GM10847 (cell line): Measurements from ENCODE around the gene PIGQ.

Source experiments
- POLR2A ChIP-seq: IDR thresholded peaks from 2 replicates; pipeline ENCODE4 v1.6.1; 2011; ENCODE audit not compliant: insufficient read length; ENCODE audit errors: extremely low read depth

Gene PIGQ

DNA sequence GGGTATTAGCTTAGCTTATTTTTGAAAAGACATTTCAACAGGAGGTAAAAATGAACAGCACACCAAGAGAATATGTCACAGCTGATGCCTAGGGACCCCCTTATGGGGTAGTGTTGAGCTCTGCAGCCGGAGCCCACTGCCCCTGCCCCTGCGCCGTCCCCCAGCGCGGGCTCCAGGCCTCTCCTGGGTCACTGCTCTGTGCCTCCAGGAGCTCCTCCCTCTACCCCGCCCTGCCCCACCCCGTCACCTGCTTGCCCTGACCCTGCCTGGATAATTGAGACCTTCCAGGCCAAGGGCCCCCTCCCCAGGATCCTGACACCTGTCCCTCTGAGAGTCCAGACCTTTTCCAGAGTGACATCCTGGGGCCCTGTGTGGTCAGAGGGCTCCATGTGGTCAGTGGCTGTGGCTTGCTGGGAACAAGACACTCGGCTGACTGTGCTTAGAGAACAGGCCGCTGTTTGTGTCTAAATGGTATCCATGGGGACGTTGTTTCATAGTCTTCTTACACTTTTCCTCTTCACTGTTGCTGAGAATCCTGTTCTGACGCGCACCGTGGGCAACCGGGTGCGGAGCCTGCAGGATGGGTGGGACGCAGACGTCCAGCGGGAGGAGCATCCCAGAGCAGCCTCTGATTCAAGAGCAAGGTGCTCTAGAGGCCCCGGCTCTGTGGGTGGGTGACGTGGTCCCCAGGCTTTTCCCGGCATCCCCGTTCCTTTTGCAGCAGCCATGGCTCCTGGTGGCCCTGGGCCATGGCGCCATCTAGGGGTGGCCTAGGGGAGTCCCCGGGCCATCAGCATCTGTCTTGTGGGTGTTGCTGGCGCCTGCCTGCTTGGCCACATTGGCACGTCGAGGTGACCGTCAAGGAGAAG, 41.0 kb downstream of the PIGQ start:
- no peak for TF ChIP-seq POLR2A

DNA sequence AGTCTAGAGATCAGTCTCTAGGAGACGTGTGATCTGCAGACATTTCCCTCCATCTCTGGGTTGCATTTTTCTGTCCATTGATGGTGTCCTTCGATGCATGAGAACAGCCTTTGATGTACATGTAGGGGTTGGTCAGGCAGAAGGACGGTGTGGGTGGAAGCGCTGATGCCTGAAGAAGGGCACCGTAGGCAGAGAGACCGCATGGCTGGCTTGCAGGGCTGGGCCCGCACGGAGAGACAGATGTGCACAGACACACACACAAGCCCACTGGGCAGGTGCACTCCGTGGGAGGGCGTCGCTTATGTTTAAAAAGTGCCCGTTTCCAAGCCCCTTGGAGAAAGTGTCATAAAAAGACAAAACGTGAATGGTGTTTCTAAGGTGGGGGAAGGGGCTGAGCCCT, 45.4 kb downstream of the PIGQ start:
- TF ChIP-seq POLR2A, result no peak

DNA sequence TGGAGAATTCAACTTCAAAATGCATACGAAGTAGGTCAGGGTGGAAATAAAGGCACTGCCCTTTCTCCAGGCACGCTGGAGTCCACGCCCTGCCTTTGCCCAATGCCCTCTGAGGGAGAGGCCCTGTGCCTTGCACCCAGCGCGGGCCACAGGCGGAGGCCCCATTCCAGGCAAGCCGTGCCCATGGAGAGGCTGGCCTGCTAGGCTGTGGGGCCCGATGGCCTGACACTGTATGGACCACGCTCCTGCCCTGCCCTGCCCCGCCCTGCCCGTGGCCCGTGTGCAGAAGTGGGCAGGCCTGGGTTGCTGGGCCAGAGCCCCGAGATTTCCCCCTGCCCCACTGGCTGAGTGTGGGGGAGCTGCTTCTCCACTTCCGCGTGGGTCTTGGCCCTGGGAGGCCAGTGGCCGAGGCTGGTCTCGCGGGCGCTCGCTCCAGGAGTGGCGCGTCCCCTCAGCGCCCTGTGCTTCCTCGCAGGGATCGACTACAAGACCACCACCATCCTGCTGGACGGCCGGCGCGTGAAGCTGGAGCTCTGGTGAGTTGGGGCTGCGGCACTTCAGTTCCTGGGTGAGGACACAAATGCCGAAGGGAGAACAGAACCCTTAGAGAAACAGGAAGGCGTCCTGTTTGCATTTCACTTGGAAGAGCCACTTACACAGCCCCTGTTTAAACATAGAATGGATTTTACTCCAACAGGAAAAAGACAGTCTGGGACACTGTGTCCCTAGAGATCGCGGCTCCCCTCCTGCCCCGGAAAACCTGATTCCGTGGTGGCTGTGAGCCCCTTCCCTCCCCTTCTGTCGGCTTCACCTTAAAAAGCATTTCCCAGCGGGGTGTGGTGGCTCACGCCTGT, 47.2 kb downstream of the PIGQ start:
- no peak for TF ChIP-seq POLR2A

DNA sequence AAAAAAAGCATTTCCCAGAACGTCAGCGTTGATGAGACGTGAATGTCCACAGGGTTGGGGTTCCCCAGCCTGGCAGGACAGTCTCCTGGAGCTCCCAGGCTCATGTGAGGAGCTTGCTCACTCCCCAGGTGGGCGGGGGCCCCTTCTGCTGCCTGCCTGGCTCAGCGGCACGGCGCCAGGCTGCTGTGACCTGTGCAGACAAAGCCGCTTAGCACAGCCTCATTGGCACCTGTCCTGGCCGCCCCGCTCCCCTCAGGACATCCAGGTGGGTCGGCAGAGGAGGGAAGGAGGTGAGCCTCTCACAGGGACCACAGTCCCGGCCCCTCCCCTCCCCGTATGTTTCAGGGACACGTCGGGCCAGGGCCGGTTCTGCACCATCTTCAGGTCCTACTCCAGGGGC, 48.1 kb downstream of the PIGQ start:
- TF ChIP-seq POLR2A, result no peak

DNA sequence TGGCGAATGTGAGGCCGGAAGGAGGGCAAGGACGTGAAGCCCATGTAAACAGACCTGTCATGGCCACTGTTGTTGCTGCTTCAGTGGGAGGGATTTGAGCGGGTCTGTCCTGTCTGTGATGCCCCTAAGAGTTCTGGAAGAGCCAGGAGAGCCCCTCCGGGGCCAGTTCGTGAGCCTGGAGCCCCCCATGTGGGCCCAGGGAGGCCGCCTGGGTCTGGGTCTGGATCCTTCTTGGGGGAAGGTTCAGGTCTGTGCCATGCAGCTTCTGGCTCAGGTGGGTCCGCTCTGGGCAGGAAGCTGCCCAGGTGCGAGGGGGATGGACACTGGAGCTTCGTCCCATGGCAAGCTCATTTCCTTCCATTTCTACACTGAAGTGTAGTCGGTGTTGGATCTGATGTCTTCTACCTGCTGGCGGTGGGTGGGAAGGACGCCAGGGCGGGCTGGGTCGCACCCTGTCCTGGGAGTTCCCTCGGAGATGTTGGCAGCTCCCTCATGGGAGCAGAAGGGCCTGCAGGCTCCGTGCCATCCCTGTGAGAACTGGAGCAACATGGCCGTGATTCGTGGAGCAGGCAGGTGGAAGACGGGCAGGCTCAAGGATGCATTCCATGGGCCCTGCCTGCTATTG, 49.8 kb downstream of the PIGQ start:
- TF ChIP-seq POLR2A, result no peak

DNA sequence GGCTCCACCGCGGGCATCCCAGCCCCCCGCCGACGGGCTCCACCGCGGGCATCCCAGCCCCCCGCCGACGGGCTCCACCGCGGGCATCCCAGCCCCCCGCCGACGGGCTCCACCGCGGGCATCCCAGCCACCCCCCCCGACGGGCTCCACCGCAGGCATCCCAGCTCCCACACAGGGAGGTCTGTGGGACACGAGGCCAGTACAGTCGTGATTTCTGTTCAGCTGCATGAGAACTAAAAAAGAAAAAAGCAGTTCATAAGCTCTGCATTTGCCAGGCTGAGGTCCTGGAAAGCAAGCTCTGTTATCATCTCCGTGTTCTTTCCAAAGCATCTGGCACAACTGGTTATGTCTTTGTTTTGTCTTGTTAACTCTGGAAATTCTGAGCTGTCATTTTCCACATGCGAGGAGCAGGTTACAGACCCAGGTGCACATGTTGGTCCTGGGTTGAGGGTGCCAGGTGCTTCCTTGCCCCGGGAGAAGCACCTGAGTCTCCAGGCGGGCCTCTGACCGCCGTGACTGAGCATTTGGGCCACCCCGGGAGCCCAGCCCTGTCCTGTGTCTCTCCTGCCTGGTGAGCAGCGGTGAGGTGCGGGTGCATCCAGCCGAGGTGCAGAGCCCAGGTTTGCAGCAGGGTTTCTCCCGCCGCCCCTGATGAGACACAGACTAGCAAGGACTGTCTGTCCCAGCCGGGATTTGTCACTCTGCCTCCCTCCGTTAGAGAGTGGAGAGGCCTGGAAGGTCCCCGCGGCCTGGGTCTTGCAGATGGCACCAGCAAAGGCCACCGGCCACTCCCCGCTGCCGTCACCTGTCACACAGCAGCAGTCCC, 51.1 kb downstream of the PIGQ start:
- TF ChIP-seq POLR2A, result no peak

DNA sequence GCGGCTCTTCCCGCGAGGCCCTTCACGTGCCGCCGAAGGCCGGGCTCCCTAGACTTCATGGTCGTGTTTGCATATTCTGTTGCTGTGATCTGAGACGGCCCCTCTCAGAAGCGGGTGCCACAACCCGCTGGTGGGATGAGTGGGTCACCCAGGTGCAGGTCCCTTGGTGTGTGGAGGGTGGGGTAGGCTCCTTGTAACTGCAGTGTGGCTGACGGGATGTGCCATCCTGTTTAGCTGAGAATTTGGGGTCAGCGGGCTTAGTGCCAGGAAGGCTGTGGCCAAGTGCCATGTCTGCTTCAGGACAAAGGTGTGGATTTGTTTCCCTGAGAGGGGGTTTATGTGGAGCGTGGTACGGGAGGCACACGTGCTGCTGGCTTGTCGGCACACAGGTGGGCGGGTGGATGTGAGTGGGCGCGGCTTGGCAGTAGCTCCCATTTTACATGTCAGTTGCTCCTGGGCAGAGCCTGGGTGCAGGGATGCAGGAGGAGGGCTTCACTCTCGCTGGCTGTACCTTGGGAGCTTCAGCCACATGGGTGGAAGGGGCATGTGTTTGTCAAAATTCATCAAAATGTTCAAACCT, 51.8 kb downstream of the PIGQ start:
- TF ChIP-seq POLR2A, result no peak

DNA sequence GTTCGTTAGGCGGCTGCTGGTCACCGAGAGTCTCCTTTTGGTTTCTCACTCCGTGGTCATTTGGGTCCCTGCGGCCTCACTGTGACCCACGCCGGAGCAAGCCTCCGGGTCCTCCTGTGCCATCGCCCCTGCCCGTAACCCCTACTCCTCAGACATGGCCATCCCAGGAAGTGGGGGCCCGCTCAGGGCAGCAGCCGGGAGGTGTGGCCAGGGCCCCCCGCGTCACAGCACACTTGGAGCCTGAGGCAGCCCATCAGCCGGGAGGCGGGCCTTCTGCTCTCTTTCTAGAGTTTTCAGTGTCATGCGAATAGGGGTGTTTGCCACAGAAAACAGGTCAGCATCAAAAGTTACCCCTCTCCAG, 53.1 kb downstream of the PIGQ start:
- no peak for TF ChIP-seq POLR2A

DNA sequence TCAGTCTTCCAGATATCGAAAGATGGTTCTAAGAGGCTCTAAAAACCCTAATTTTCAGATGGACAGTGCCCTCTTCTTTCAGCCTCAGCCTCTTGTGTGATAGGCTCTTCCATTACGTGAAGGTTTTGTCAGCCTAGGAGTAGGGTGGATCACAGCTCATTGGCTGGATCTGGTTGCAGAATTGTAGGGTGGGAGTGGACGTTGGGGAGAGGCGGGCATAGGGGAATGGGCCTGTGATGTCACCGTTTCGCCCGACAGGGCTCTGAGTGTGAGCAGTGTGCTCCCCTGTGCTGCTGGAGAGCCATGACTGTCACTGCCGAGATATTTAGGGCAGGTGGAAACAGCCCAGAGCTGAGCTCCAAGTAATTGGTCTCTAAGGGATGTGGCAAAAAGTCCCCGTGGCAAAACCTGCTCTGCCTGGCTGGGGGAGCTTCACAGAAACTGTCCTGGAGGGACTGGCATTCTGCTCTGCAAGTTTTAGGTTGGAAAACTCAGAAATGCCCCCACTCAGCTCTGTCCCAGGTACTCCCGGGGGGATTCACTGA, 54.8 kb downstream of the PIGQ start:
- no peak for TF ChIP-seq POLR2A

DNA sequence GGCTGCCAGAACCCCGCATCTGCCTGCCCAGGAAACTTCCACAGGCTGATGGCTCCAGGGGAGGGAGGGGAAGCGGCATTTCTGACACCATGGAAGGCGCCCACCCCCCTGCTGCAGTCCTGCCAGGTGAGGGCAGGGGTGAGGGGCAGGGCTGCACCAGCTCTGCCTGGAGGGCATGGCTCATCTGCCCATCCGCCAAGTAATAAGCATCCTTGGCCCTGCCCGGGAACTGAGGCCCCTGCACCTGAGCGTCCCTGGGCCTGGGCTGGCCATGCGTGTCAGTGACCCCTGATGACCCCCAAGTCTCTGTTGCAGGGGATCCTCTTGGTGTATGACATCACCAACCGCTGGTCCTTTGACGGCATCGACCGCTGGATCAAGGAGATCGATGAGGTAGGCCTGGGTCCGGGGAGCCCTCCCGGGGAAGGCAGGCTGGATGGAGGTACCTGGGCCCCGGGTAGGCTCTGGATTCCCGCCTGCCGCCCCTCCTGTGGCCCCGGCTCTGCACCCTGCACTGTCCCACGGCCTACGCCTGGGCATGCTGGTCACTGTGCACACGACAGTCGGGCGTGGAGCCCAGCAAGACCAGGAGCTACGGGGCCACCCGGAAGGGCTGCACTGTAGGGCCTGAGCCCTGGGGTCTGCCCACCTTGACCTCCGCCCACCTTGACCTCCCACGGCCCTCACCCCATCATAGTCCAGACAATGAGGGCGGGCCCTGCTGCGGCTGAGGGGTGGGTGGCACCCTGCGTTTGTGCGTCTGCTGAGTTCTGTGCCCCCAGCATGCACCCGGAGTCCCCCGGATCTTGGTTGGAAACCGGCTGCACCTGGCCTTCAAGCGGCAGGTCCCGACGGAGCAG, 55.6 kb downstream of the PIGQ start:
- no peak for TF ChIP-seq POLR2A

DNA sequence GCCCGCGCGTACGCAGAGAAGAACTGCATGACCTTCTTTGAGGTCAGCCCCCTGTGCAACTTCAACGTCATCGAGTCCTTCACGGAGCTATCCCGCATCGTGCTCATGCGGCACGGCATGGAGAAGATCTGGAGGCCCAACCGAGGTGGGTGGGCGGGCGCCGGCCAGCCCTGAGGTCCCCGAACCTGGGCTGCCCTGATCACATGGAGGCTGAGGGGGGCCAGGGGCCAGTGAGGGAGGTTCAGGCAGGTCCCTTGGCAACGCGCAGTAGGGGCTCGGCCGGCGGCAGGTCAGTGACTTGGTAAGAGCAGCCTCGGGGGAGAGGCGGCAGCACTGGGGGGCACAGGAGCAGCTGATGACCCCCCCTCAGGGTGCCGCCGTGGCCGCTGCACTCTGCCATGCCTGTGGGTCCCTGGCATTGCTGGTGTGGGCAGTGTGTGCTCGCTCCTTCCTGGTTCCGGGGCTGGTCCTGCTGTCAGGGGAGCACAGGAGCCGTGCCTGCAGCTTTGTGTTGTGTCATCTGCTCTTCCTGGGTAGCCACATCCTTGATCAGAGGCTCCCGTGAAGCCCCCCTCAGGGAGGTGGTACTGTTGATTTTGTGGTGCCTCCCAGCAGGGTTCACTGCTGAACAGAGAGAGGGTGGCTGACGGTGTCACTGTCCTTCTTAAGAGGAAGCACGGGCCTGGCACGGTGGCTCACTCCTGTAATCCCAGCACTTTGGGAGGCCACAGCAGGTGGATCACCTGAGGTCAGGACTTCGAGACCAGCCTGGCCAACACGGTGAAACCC, 56.4 kb downstream of the PIGQ start:
- no peak for TF ChIP-seq POLR2A

DNA sequence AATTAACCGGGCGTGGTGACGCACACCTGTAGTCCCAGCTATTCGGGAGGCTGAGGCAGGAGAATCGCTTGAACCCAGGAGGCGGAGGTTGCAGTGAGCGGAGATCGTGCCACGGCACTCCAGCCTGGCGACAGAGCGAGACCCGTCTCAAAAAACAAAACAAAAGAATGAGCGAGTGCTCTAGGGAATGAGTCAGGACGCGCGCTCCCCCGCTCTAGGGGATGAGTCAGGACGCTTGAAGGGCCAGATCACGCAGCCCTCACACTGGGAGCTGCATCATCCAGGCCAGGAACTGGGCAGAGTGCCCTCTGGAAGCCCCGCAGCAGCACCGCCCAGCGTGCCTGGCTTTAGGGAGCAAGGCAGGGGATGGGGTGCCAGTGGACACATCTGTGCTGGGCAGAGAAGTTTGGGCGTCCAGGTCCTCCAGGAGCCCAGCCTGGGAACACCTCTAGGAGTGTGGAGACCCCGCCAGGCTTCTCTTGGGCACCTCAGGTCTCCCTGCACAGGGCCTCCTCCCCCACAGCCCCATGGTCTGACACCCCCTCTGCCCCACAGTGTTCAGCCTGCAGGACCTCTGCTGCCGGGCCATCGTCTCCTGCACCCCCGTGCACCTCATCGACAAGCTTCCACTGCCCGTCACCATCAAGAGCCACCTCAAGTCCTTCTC, 57.2 kb downstream of the PIGQ start:
- TF ChIP-seq POLR2A, result no peak
